H9 (cell line): ENCODE data around the gene MPST. TPM values are rescaled to one million over a fixed set of nuclear protein-coding genes. Genes with fewer than 3 reads are reported as not detected.

Experiments used
- DNase-seq: peaks from one replicate; pipeline ENCODE4 v3.0.0-alpha.2; 2017
- H2AFZ ChIP-seq: one replicate; pipeline ENCODE4 v1.6.1; 2013; ENCODE audit warnings: mild to moderate bottlenecking, low read length, control low read depth, moderate library complexity
- H2AK5ac ChIP-seq: 2 replicates; pipeline ENCODE4 v1.6.1; 2013; ENCODE audit warnings: low read length, control low read depth, mixed read lengths; ENCODE audit not compliant: insufficient read length
- H2BK120ac ChIP-seq: one replicate; pipeline ENCODE4 v1.6.1; 2013; ENCODE audit warnings: low read depth, mild to moderate bottlenecking, low read length, control low read depth, inconsistent platforms; ENCODE audit not compliant: poor library complexity, severe bottlenecking
- H2BK12ac ChIP-seq: 2 replicates; pipeline ENCODE4 v1.6.1; 2013; ENCODE audit warnings: low read length, control low read depth, mixed read lengths, low read depth; ENCODE audit not compliant: insufficient read length
- H2BK15ac ChIP-seq: 2 replicates; pipeline ENCODE4 v1.6.1; 2013; ENCODE audit warnings: low read depth, low read length, control low read depth
- H2BK20ac ChIP-seq: one replicate; pipeline ENCODE4 v1.6.1; 2013; ENCODE audit warnings: low read depth, mild to moderate bottlenecking, low read length, control low read depth, inconsistent platforms; ENCODE audit not compliant: poor library complexity, severe bottlenecking
- H2BK5ac ChIP-seq: 2 replicates; pipeline ENCODE4 v1.6.1; 2013; ENCODE audit warnings: low read length, control low read depth, mixed read lengths; ENCODE audit not compliant: insufficient read length
- H3K14ac ChIP-seq: 2 replicates; pipeline ENCODE4 v1.6.1; 2013; ENCODE audit warnings: low read length, control low read depth; ENCODE audit not compliant: insufficient read depth
- H3K18ac ChIP-seq: 2 replicates; pipeline ENCODE4 v1.6.1; 2013; ENCODE audit warnings: low read depth, mild to moderate bottlenecking, mixed read lengths, low read length, control low read depth; ENCODE audit not compliant: insufficient read length
- H3K23ac ChIP-seq: 2 replicates; pipeline ENCODE4 v1.6.1; 2013; ENCODE audit warnings: low read length, control low read depth, mixed read lengths, low read depth; ENCODE audit not compliant: insufficient read length
- H3K23me2 ChIP-seq: 2 replicates; pipeline ENCODE4 v1.6.1; 2013; ENCODE audit warnings: low read depth, mild to moderate bottlenecking, mixed read lengths, low read length, control low read depth; ENCODE audit not compliant: insufficient read length, poor library complexity, severe bottlenecking
- H3K27ac ChIP-seq: 2 replicates; pipeline ENCODE4 v1.5.1; 2013; ENCODE audit warnings: low read length, control low read depth, mixed read lengths, low read depth; ENCODE audit not compliant: insufficient read length
- H3K27me3 ChIP-seq: 2 replicates; pipeline ENCODE4 v1.6.1; 2013; ENCODE audit warnings: low read length, control low read depth, inconsistent platforms; ENCODE audit not compliant: insufficient read depth
- H3K4ac ChIP-seq: 2 replicates; pipeline ENCODE4 v1.6.1; 2013; ENCODE audit warnings: low read depth, mild to moderate bottlenecking, control low read depth, inconsistent platforms, low read length, moderate library complexity
- H3K4me1 ChIP-seq: 2 replicates; pipeline ENCODE4 v1.6.1; 2013; ENCODE audit warnings: low read length, control low read depth, inconsistent platforms; ENCODE audit not compliant: insufficient read depth
- H3K4me2 ChIP-seq: 2 replicates; pipeline ENCODE4 v1.6.1; 2013; ENCODE audit warnings: low read length, control low read depth, mixed read lengths; ENCODE audit not compliant: insufficient read length, insufficient read depth
- H3K56ac ChIP-seq: 2 replicates; pipeline ENCODE4 v1.6.1; 2013; ENCODE audit warnings: low read depth, mild to moderate bottlenecking, mixed read lengths, low read length, control low read depth; ENCODE audit not compliant: insufficient read length
- H3K79me1 ChIP-seq: 2 replicates; pipeline ENCODE4 v1.6.1; 2013; ENCODE audit warnings: low read depth, mild to moderate bottlenecking, moderate library complexity, low read length, control low read depth, inconsistent platforms; ENCODE audit not compliant: insufficient read depth, poor library complexity, severe bottlenecking
- H3K79me2 ChIP-seq: 2 replicates; pipeline ENCODE4 v1.6.1; 2013; ENCODE audit warnings: low read length, control low read depth, inconsistent platforms; ENCODE audit not compliant: insufficient read depth
- H3K9ac ChIP-seq: 2 replicates; pipeline ENCODE4 v1.6.1; 2013; ENCODE audit warnings: low read length, control low read depth, mixed read lengths; ENCODE audit not compliant: insufficient read length; ENCODE audit errors: extremely low read depth
- H3K9me3 ChIP-seq: one replicate; pipeline ENCODE4 v1.6.1; 2013; ENCODE audit warnings: low read depth, low read length, inconsistent platforms; ENCODE audit not compliant: control insufficient read depth
- H3T11ph ChIP-seq: one replicate; pipeline ENCODE4 v1.6.1; 2013; ENCODE audit warnings: mild to moderate bottlenecking, low read length, control low read depth, inconsistent platforms
- H4K20me1 ChIP-seq: one replicate; pipeline ENCODE4 v1.6.1; 2013; ENCODE audit not compliant: control insufficient read depth, insufficient read length, insufficient read depth
- H4K5ac ChIP-seq: 2 replicates; pipeline ENCODE4 v1.6.1; 2013; ENCODE audit warnings: low read depth, mild to moderate bottlenecking, mixed read lengths, low read length, control low read depth; ENCODE audit not compliant: insufficient read length
- H4K8ac ChIP-seq: replicated peaks from 2 replicates; pipeline ENCODE4 v1.6.1; 2013; ENCODE audit warnings: low read length, control low read depth, mixed read lengths, low read depth; ENCODE audit not compliant: insufficient read length
- H4K91ac ChIP-seq: 2 replicates; pipeline ENCODE4 v1.6.1; 2013; ENCODE audit warnings: low read depth, mild to moderate bottlenecking, moderate library complexity, mixed read lengths, low read length, control low read depth; ENCODE audit not compliant: insufficient read length
- H3K27ac Mint-ChIP-seq, 3 experiments: 2 replicates in 2 of 3; 3 replicates in 1 of 3; pipeline ENCODE4 v1.8.0; 2020 to 2021; ENCODE audit warnings: mixed read lengths in 3 of 3, mild to moderate bottlenecking in 1 of 3, moderate library complexity in 1 of 3
- H3K27me3 Mint-ChIP-seq: 2 replicates; pipeline ENCODE4 v1.8.0; 2021; ENCODE audit warnings: low read depth, mild to moderate bottlenecking, moderate library complexity, mixed read lengths
- H3K36me3 Mint-ChIP-seq, 3 experiments: 2 replicates in 2 of 3; 3 replicates in 1 of 3; pipeline ENCODE4 v1.8.0; 2020 to 2021; ENCODE audit warnings: low read depth in 3 of 3, mixed read lengths in 3 of 3; ENCODE audit not compliant: insufficient read depth in 1 of 3
- H3K4me1 Mint-ChIP-seq, 2 experiments: 2 replicates each; pipeline ENCODE4 v1.8.0; 2020; ENCODE audit warnings: mixed read lengths in 2 of 2
- H3K4me3 Mint-ChIP-seq, 2 experiments: 2 replicates in 1 of 2; 3 replicates in 1 of 2; pipeline ENCODE4 v1.8.0; 2020 to 2021; ENCODE audit warnings: mild to moderate bottlenecking in 2 of 2, mixed read lengths in 2 of 2, moderate library complexity in 1 of 2
- H3K9me3 Mint-ChIP-seq, 2 experiments: 2 replicates in 1 of 2; 3 replicates in 1 of 2; pipeline ENCODE4 v1.8.0; 2020; ENCODE audit warnings: mild to moderate bottlenecking in 2 of 2, mixed read lengths in 2 of 2, moderate library complexity in 1 of 2
- CTCF ChIP-seq: fragments of 200-600 bp; sonication (generic); conservative IDR thresholded peaks from 3 replicates; pipeline ENCODE4 v1.8.0; 2021; ENCODE audit warnings: antibody characterized with exemption, mild to moderate bottlenecking
- WGBS: extraction: QIAGEN DNeasy Blood & Tissue Kit; methylation state at CpG from one replicate; pipeline ENCODE4 v1.1.7; 2013; ENCODE audit warnings: missing lambda C conversion rate, low lambda C conversion rate, mixed read lengths; ENCODE audit not compliant: insufficient read length; ENCODE audit errors: extremely low coverage; 5-methylcytosine and 5-hydroxymethylcytosine counted together
- total RNA-seq: library from RNA; stranded (reverse); gene quantifications from 2 replicates; pipeline ENCODE4 v1.2.1, GENCODE V29; 2021

Gene MPST
- total RNA-seq, 1 experiment from 2014 or later, result 70.5 TPM

- peaks cover 3% of the 10 kb centered on the region for H3K27me3 ChIP-seq
- no peak overlapping the region for H3K4ac ChIP-seq
- H3K4me2 ChIP-seq, result no peak overlapping the region
- Mint-ChIP-seq H3K4me3 (no peak overlapping the region), H3K9me3 (no peaks in the 10 kb centered on the region; a peak in 1 of 5 replicates), H3K36me3 (peaks cover 4 to 20% (median 12%) of the 10 kb centered on the region in 3 experiments), H3K4me1 (peaks cover 9 to 25% of the 10 kb centered on the region in 2 experiments), H3K27ac (no peak overlapping the region), H3K27me3 (peaks cover 34% of the 10 kb centered on the region)
- no peak for TF ChIP-seq CTCF
- H4K5ac ChIP-seq, result no peak overlapping the region
- no peak overlapping the region for H3K23ac ChIP-seq
- no peaks in the 10 kb centered on the region for H3K79me1 ChIP-seq
- no peak overlapping the region for H2BK12ac ChIP-seq
- no peaks in the 10 kb centered on the region; the same call in 1 of the 2 replicates for H3K4me1 ChIP-seq
- H4K91ac ChIP-seq, result no peak overlapping the region
- H3T11ph ChIP-seq, result no peak overlapping the region
- H3K14ac ChIP-seq, result no peak overlapping the region
- H3K23me2 ChIP-seq, result no peaks in the 10 kb centered on the region
- no peak overlapping the region for H2BK20ac ChIP-seq
- no peak overlapping the region for H3K9ac ChIP-seq
- no peak overlapping the region for H2AFZ ChIP-seq
- no peak overlapping the region for H2BK5ac ChIP-seq
- H2BK15ac ChIP-seq, result no peak overlapping the region
- no peaks in the 10 kb centered on the region for H3K9me3 ChIP-seq
- no peaks in the 10 kb centered on the region for H3K79me2 ChIP-seq
- H4K20me1 ChIP-seq, result no peaks in the 10 kb centered on the region
- no CpG with 5 or more reads among the region's 7 CpGs for WGBS
- H3K27ac ChIP-seq, result no peak overlapping the region
- no peak overlapping the region for H3K56ac ChIP-seq
- DNase-seq, result no peak
- H3K18ac ChIP-seq, result no peak overlapping the region
- no peak overlapping the region for H4K8ac ChIP-seq
- H2BK120ac ChIP-seq, result no peak overlapping the region
- no peak overlapping the region for H2AK5ac ChIP-seq
Measured at GRCh38 chr22:37062376-37062675, 42.8 kb downstream of the MPST start.
